ENCODE measurements around the gene GATA6. TPM values are rescaled to one million over a fixed set of nuclear protein-coding genes. Genes with fewer than 3 reads are reported as not detected.

GATA6 gene
- polyA plus RNA-seq, 1 donor (not counting 4 experiments of a cell fraction or from before 2014, with no cell fraction given): 0.37 TPM

GRCh38 chr18:22128954-22129353 lies 40.4 kb upstream of the GATA6 start:
- Histone ChIP-seq H3K36me3 (ENCODE audit: control insufficient read depth in 2 of 2, extremely low read depth in 1 of 2, insufficient read depth in 2 of 2, low read length in 2 of 2) (no peaks in the 10 kb centered on the region), H3K79me2 (ENCODE audit: control insufficient read depth, insufficient read depth, low read length) (no peaks in the 10 kb centered on the region), H3K9me3 (ENCODE audit: control insufficient read depth, low read depth, low read length) (no peaks in the 10 kb centered on the region), H3K27ac (ENCODE audit: control insufficient read depth, insufficient read depth, low read length) (no peak overlapping the region), H2AFZ (ENCODE audit: control insufficient read depth, low read length) (no peak overlapping the region), H3K27me3 (ENCODE audit: control insufficient read depth, extremely low read depth, insufficient read depth, low read length) (no peaks in the 10 kb centered on the region), H3K4me1 (ENCODE audit: control insufficient read depth, extremely low read depth, insufficient read depth, low read length) (no peaks in the 10 kb centered on the region), H3K4me2 (ENCODE audit: control insufficient read depth, extremely low read depth, insufficient read depth, low read depth, low read length) (no peak overlapping the region), H4K20me1 (ENCODE audit: control insufficient read depth, extremely low read depth, insufficient read depth, low read length) (no peaks in the 10 kb centered on the region), H3K9ac (ENCODE audit: control insufficient read depth, extremely low read depth, insufficient read depth, low read length) (no peak overlapping the region), H3K9me1 (ENCODE audit: control insufficient read depth, extremely low read depth, insufficient read depth, low read length) (no peaks in the 10 kb centered on the region), H3K4me3 (ENCODE audit: control insufficient read depth in 2 of 3, extremely low read depth in 1 of 3, insufficient read depth in 2 of 3, low read depth in 1 of 3, low read length in 3 of 3) (no peak overlapping the region)
- DNase-seq (ENCODE audit: low read depth, low spot score) (no peak), FAIRE-seq (no peak)
- dilution Hi-C loops (cut with MboI; ENCODE audit: extremely low pct_ligation_motif_present, low sequenced_read_pairs): no loop called here
- TF ChIP-seq, protein P1, sequence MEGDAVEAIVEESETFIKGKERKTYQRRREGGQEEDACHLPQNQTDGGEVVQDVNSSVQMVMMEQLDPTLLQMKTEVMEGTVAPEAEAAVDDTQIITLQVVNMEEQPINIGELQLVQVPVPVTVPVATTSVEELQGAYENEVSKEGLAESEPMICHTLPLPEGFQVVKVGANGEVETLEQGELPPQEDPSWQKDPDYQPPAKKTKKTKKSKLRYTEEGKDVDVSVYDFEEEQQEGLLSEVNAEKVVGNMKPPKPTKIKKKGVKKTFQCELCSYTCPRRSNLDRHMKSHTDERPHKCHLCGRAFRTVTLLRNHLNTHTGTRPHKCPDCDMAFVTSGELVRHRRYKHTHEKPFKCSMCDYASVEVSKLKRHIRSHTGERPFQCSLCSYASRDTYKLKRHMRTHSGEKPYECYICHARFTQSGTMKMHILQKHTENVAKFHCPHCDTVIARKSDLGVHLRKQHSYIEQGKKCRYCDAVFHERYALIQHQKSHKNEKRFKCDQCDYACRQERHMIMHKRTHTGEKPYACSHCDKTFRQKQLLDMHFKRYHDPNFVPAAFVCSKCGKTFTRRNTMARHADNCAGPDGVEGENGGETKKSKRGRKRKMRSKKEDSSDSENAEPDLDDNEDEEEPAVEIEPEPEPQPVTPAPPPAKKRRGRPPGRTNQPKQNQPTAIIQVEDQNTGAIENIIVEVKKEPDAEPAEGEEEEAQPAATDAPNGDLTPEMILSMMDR (optimal IDR thresholded peaks at IDR 0.05 in 1 of 3, IDR thresholded peaks at IDR 0.05 in 1 of 3, conservative IDR thresholded peaks at IDR 0.05 in 1 of 3; ENCODE audit: extremely low read depth in 1 of 3, insufficient read depth in 2 of 3, low read length in 3 of 3): no peak
- no peak for TF ChIP-seq EZH2 (IDR thresholded peaks at IDR 0.05; ENCODE audit: low read length)

DNA sequence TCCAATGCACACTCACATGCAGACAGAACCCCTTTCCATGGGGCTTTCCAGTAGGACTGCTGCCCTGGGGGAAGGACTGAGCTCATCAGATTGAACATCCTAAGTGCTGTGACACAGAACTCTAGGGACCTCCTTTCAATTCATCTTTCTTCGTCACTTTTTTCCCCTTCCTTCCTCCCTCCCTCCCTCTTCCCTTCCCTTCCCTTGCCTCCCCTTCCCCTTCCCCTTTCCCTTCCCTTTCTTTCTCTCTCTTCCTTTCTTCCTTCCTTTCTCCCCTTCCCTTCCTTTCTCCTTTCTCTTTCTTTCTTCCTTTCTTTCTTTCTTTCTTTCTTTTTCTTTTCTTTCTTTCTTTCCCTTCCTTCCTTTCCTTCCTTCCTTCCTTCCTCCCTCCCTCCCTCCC lies 39.6 kb upstream of the GATA6 start:
- H4K20me1 ChIP-seq (ENCODE audit: control insufficient read depth, extremely low read depth, insufficient read depth, low read length): no peaks in the 10 kb centered on the region
- no peaks in the 10 kb centered on the region for H3K4me1 ChIP-seq (ENCODE audit: control insufficient read depth, extremely low read depth, insufficient read depth, low read length)
- H3K79me2 ChIP-seq (ENCODE audit: control insufficient read depth, insufficient read depth, low read length): no peaks in the 10 kb centered on the region
- H3K9ac ChIP-seq (ENCODE audit: control insufficient read depth, extremely low read depth, insufficient read depth, low read length): no peak overlapping the region
- H3K27me3 ChIP-seq (ENCODE audit: control insufficient read depth, extremely low read depth, insufficient read depth, low read length): no peaks in the 10 kb centered on the region
- no peak overlapping the region for H3K4me2 ChIP-seq (ENCODE audit: control insufficient read depth, extremely low read depth, insufficient read depth, low read depth, low read length)
- no peak for FAIRE-seq
- no peak for TF ChIP-seq EZH2 (IDR thresholded peaks at IDR 0.05; ENCODE audit: low read length)
- TF ChIP-seq, protein P1 (optimal IDR thresholded peaks at IDR 0.05 in 1 of 3, IDR thresholded peaks at IDR 0.05 in 1 of 3, conservative IDR thresholded peaks at IDR 0.05 in 1 of 3; ENCODE audit: extremely low read depth in 1 of 3, insufficient read depth in 2 of 3, low read length in 3 of 3): no peak
- H3K27ac ChIP-seq (ENCODE audit: control insufficient read depth, insufficient read depth, low read length): no peak overlapping the region
- dilution Hi-C loops (cut with MboI; ENCODE audit: extremely low pct_ligation_motif_present, low sequenced_read_pairs): no loop called here
- no peaks in the 10 kb centered on the region for H3K9me3 ChIP-seq (ENCODE audit: control insufficient read depth, low read depth, low read length)
- H3K4me3 ChIP-seq (ENCODE audit: control insufficient read depth in 2 of 3, extremely low read depth in 1 of 3, insufficient read depth in 2 of 3, low read depth in 1 of 3, low read length in 3 of 3): no peak overlapping the region
- no peak overlapping the region for H2AFZ ChIP-seq (ENCODE audit: control insufficient read depth, low read length)
- DNase-seq (ENCODE audit: low read depth, low spot score): no peak
- H3K36me3 ChIP-seq (ENCODE audit: control insufficient read depth in 2 of 2, extremely low read depth in 1 of 2, insufficient read depth in 2 of 2, low read length in 2 of 2): no peaks in the 10 kb centered on the region
- H3K9me1 ChIP-seq (ENCODE audit: control insufficient read depth, extremely low read depth, insufficient read depth, low read length): no peaks in the 10 kb centered on the region

Measured in keratinocyte (primary cell).